Peyer's patch (tissue), 4 donors: ENCODE data around the gene PPP1R15A. TPM values are rescaled to one million over a fixed set of nuclear protein-coding genes. Genes with fewer than 3 reads are reported as not detected.
"Not testable (repeated sequence)": the region's sequence is repeated elsewhere in the genome, so short reads cannot be mapped to it uniquely, and the experiment has no call there.

Source experiments
- DNase-seq, 3 donors: peaks; one replicate each; pipeline ENCODE4 v3.0.0-alpha.2; 2017 to 2019
- H3K27ac ChIP-seq, 4 donors: fragments of 200-600 bp; sonication (generic); one replicate each; pipeline ENCODE4 v1.5.1; 2016 to 2019
- H3K27me3 ChIP-seq, 2 donors: fragments of 200-600 bp; sonication (generic); one replicate each; pipeline ENCODE4 v1.5.1; 2019
- H3K36me3 ChIP-seq, 3 donors: fragments of 200-600 bp; sonication (generic); one replicate each; pipeline ENCODE4 v1.5.1; 2016 to 2019
- H3K4me1 ChIP-seq, 4 donors: fragments of 200-600 bp; sonication (generic); one replicate each; pipeline ENCODE4 v1.5.1; 2016 to 2019
- H3K4me3 ChIP-seq, 4 donors: fragments of 200-600 bp; sonication (generic); 1 replicate in 3 of 4; 2 replicates in 1 of 4; pipeline ENCODE4 v1.5.1; 2016 to 2019; ENCODE audit warnings: mild to moderate bottlenecking in 1 of 4
- H3K9me3 ChIP-seq, 4 donors: fragments of 200-600 bp; sonication (generic); one replicate each; pipeline ENCODE4 v1.5.1; 2016 to 2019; ENCODE audit warnings: mild to moderate bottlenecking in 1 of 4
- CTCF ChIP-seq, 6 experiments: fragments of 450-650 bp in 4 of 6; fragments of 200-600 bp in 2 of 6; sonication (generic) in 1 of 6; IDR thresholded peaks; one replicate each; pipeline ENCODE4 v1.5.1; 2017 to 2019; ENCODE audit warnings: antibody characterized with exemption in 6 of 6, mild to moderate bottlenecking in 3 of 6, moderate library complexity in 1 of 6
- POLR2A ChIP-seq, 2 donors: fragments of 450-650 bp; IDR thresholded peaks; one replicate each; pipeline ENCODE4 v1.5.1; 2017; ENCODE audit warnings: antibody characterized with exemption in 2 of 2, mild to moderate bottlenecking in 2 of 2, moderate library complexity in 2 of 2
- total RNA-seq, 4 donors: library from RNA; depleted of rRNA; stranded (reverse); fragments of >200 nt; gene quantifications; one replicate each; pipeline ENCODE4 v1.1.0, GENCODE V29; 2016

Gene PPP1R15A
- total RNA-seq, 4 donors from 2014 or later = 39.2 to 198 (median 80.3) TPM

DNA sequence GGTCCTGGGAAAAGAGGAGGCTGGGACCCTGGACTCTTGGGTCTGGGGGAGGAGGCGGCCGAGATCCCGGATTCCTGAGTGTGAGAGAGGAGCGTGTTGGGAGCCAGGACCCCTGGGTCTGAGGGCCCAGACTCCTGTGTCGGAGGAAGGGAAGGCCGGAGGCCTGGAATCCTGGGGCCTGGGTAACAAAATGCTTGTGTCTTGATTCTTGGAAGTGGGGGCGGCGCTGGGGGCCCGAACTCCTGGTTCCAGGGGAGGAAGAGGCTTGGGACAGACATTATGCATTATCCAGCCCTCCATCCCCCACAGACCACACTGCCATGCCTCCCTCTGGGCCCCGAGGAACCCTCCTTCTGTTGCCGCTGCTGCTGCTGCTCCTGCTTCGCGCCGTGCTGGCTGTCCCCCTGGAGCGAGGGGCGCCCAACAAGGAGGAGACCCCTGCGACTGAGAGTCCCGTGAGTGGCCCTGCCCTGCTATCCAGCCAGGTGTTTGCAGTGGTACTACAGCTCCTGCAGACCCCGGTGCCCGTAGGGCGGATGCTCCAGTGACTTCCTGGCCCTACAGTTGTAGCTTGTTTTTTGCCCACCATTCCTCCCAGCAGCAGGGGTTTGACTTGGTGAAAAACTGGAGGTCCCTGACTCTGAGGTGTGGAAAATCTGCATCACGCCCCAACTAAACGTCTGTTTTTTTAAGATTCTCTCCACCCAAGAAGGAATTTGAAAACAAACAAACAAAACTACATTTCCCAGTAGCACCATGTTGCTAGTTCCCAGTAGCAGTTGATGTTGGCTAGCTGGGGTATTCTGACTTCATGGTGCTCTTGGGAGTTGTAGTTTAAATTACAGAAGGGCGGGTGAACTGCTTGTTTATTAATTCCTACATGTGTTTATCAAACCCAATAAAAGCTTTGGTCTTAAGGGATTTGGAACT lies 28.5 kb downstream of the PPP1R15A start:
- no peaks in the 10 kb centered on the region for H3K27me3 ChIP-seq
- H3K4me1 ChIP-seq = peaks cover 0 to 20% (median 0%) of the 10 kb centered on the region in 4 donors
- H3K27ac ChIP-seq = peak overlapping the region; percentile 79 to 88 (median 84)
- peaks cover 0 to 18% (median 0%) of the 10 kb centered on the region in 3 donors for H3K36me3 ChIP-seq
- H3K9me3 ChIP-seq = no peaks in the 10 kb centered on the region
- peak overlapping the region; percentile 55 to 94 (median 76) for H3K4me3 ChIP-seq
- TF ChIP-seq POLR2A (IDR thresholded peaks at IDR 0.05) (no peak), CTCF (IDR thresholded peaks at IDR 0.05) (no peak)
- DNase-seq = peak in 1 of 3 donors; percentile 53

GRCh38 chr19:48902291-48902690 lies 30.1 kb downstream of the PPP1R15A start:
- H3K4me3 ChIP-seq, H3K27me3 ChIP-seq, H3K27ac ChIP-seq, H3K9me3 ChIP-seq, DNase-seq: not testable (repeated sequence)
- Histone ChIP-seq H3K4me1 (peaks cover 0 to 20% (median 0%) of the 10 kb centered on the region in 4 donors), H3K36me3 (peaks cover 0 to 34% (median 0%) of the 10 kb centered on the region in 3 donors)

DNA sequence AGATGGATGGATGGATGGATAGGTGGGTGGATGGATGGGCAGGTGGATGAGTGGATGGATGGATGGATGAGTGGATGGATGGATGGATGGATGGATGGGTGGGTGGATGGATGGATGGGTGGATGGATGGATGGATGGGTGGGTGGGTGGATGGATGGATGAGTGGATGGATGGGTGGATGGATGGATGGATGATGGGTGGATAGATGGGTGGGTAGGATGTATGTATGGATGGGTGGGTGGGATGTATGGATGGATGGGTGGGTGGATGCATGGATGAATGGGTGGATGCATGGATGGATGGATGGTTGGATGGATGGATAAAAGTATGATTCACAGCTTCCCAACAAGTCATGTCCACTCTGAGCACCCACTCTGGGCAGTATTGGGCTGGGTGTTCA lies 31.6 kb downstream of the PPP1R15A start:
- not testable (repeated sequence) for DNase-seq, H3K4me3 ChIP-seq, H3K27ac ChIP-seq, H3K9me3 ChIP-seq, H3K27me3 ChIP-seq
- Histone ChIP-seq H3K4me1 (peaks cover 0 to 20% (median 1%) of the 10 kb centered on the region in 4 donors), H3K36me3 (peaks cover 0 to 45% (median 0%) of the 10 kb centered on the region in 3 donors)

GRCh38 chr19:48905664-48906063 lies 33.4 kb downstream of the PPP1R15A start:
- H3K36me3 ChIP-seq = peaks cover 0 to 64% (median 0%) of the 10 kb centered on the region in 3 donors
- H3K4me3 ChIP-seq = no peak overlapping the region
- no peak for DNase-seq
- H3K9me3 ChIP-seq = no peaks in the 10 kb centered on the region
- TF ChIP-seq CTCF (IDR thresholded peaks at IDR 0.05) (no peak), POLR2A (IDR thresholded peaks at IDR 0.05) (no peak)
- peaks cover 0 to 15% (median 1%) of the 10 kb centered on the region in 4 donors for H3K4me1 ChIP-seq
- no peaks in the 10 kb centered on the region for H3K27me3 ChIP-seq
- no peak overlapping the region for H3K27ac ChIP-seq

DNA sequence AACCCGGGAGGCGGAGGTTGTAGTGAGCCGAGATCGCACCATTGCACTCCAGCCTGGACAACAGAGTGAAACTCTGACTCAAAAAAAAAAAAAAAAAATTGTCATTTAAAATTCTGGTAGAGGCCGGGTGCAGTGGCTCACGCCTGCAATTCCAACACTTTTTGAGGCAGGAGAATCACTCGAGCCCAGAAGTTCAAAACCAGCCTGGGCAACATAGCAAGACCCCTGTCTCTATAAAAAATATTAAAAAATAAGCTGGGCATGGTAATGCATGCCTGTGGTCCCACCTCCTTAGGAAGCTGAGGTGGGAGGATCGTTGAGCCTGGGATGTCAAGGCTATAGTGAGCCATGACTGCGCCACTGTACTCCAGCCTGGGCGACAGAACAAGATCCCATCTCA lies 34.1 kb downstream of the PPP1R15A start:
- DNase-seq = no peak
- Histone ChIP-seq H3K4me3 (no peak overlapping the region), H3K4me1 (peaks cover 0 to 8% (median 1%) of the 10 kb centered on the region in 4 donors), H3K36me3 (peaks cover 0 to 71% (median 0%) of the 10 kb centered on the region in 3 donors), H3K27ac (no peak overlapping the region), H3K27me3 (no peaks in the 10 kb centered on the region), H3K9me3 (no peaks in the 10 kb centered on the region)
- no peak for TF ChIP-seq POLR2A (IDR thresholded peaks at IDR 0.05)
- no peak for TF ChIP-seq CTCF (IDR thresholded peaks at IDR 0.05)

GRCh38 chr19:48907671-48908070 lies 35.5 kb downstream of the PPP1R15A start:
- no peaks in the 10 kb centered on the region for H3K27me3 ChIP-seq
- peaks cover 0 to 84% (median 0%) of the 10 kb centered on the region in 3 donors for H3K36me3 ChIP-seq
- H3K27ac ChIP-seq = peak overlapping the region in 3 of 4 donors; percentile 32 to 88 (median 72)
- peaks cover 0 to 3% (median 0%) of the 10 kb centered on the region in 4 donors for H3K4me1 ChIP-seq
- no peak overlapping the region for H3K4me3 ChIP-seq
- peak in 2 of 3 donors; percentile 85 to 91 for DNase-seq
- peak; percentile 33 to 62 for TF ChIP-seq POLR2A (IDR thresholded peaks at IDR 0.05)
- TF ChIP-seq CTCF (IDR thresholded peaks at IDR 0.05) = no peak
- no peaks in the 10 kb centered on the region for H3K9me3 ChIP-seq

DNA sequence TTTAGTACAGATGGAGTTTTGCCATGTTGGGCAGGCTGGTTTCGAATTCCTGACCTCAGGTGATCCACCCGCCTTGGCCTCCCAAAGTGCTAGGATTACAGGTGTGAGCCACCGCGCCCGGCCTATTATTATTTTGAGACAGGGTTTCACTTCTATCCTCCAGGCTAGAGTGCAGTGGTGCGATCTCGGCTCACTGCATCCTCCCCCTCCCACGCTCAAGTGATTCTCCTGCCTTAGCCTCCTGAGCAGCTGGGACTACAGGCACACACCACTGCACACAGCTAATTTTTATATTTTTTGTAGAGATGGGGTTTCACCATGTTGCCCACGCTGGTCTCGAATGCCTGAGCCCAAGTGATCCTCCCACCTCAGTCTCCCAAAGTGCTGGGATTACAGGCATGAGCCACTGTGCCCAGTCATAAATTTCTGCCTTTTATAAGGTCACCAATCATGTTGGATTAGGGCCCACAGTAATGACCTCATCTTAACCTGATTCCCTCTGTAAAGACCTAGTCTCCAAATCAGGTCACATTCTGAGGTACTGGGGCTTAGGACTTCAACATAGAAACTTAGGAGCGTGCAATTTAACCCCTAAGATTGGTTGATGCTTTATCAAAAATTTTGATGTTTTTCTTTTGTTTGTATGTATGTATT lies 37.3 kb downstream of the PPP1R15A start:
- H3K36me3 ChIP-seq = peaks cover 0 to 96% (median 0%) of the 10 kb centered on the region in 3 donors
- not testable (repeated sequence) for DNase-seq, H3K4me3 ChIP-seq, H3K27ac ChIP-seq, H3K27me3 ChIP-seq, H3K9me3 ChIP-seq, H3K4me1 ChIP-seq
